ENCODE measurements around the gene UBE2D2. TPM values are rescaled to one million over a fixed set of nuclear protein-coding genes. Genes with fewer than 3 reads are reported as not detected.

UBE2D2 gene
- total and polyA plus RNA-seq, 2 donors (not counting 1 experiment from before 2014, with no cell fraction given): 64.3 to 168 TPM

- peaks cover 91% of the 10 kb centered on the region for H3K4me1 Mint-ChIP-seq
- intact Hi-C loops (cut with micrococcal nuclease): no loop called here
- POLR2A ChIA-PET: interaction anchor here (0.6 to 9.7 kb wide), 5 partner anchors 11 to 89 kb away, joined by 3 to 266 read pairs (median 5); partner anchors contain the start of gene CXXC5
Measured at GRCh38 chr5:139664727-139665351, 103.7 kb downstream of the UBE2D2 start.

GRCh38 chr5:139665626-139666025, 104.5 kb downstream of the UBE2D2 start:
- no peak for TF ChIP-seq EZH2 (IDR thresholded peaks at IDR 0.05; ENCODE audit: borderline replicate concordance, insufficient read depth, low read depth, low read length, poor library complexity, severe bottlenecking)
- TF ChIP-seq, protein P1, sequence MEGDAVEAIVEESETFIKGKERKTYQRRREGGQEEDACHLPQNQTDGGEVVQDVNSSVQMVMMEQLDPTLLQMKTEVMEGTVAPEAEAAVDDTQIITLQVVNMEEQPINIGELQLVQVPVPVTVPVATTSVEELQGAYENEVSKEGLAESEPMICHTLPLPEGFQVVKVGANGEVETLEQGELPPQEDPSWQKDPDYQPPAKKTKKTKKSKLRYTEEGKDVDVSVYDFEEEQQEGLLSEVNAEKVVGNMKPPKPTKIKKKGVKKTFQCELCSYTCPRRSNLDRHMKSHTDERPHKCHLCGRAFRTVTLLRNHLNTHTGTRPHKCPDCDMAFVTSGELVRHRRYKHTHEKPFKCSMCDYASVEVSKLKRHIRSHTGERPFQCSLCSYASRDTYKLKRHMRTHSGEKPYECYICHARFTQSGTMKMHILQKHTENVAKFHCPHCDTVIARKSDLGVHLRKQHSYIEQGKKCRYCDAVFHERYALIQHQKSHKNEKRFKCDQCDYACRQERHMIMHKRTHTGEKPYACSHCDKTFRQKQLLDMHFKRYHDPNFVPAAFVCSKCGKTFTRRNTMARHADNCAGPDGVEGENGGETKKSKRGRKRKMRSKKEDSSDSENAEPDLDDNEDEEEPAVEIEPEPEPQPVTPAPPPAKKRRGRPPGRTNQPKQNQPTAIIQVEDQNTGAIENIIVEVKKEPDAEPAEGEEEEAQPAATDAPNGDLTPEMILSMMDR (IDR thresholded peaks at IDR 0.05): no peak
- Histone ChIP-seq H3K27ac (ENCODE audit: low read length in 2 of 2) (peak overlapping the region; percentile 89 to 90), H3K9ac (ENCODE audit: low read length) (no peak overlapping the region), H3K9me3 (ENCODE audit: control extremely low read depth in 1 of 3, control insufficient read depth in 2 of 3, insufficient read depth in 1 of 3, low read length in 2 of 3) (no peaks in the 10 kb centered on the region), H3K79me2 (ENCODE audit: control insufficient read depth, insufficient read depth, low read length) (peaks cover 99% of the 10 kb centered on the region), H3K27me3 (replicated peaks in 1 of 4; ENCODE audit: control extremely low read depth in 1 of 4, control insufficient read depth in 3 of 4, insufficient read depth in 4 of 4, low read length in 3 of 4) (no peaks in the 10 kb centered on the region), H4K20me1 (ENCODE audit: control insufficient read depth, insufficient read depth, low read length, poor library complexity, severe bottlenecking) (peaks cover 94% of the 10 kb centered on the region), H3K36me3 (replicated peaks in 1 of 2; ENCODE audit: control extremely low read depth in 1 of 2, control insufficient read depth in 1 of 2, extremely low read depth in 1 of 2, insufficient read depth in 2 of 2, low read length in 1 of 2) (peaks cover 0 to 45% of the 10 kb centered on the region in 2 experiments), H3K4me1 (ENCODE audit: control insufficient read depth in 2 of 2, insufficient read depth in 2 of 2, low read length in 2 of 2) (peaks cover 92 to 98% of the 10 kb centered on the region in 2 donors), H3K4me2 (replicated peaks; ENCODE audit: low read depth, low read length, poor library complexity, severe bottlenecking) (peak overlapping the region; percentile 94), H2AFZ (ENCODE audit: insufficient read depth, low read depth, low read length, poor library complexity, severe bottlenecking) (no peak overlapping the region), H3K4me3 (ENCODE audit: control extremely low read depth in 1 of 5, extremely low read depth in 1 of 5, insufficient read depth in 1 of 5, low read depth in 2 of 5, low read length in 4 of 5) (no peak overlapping the region)
- POLR2A ChIA-PET: interaction anchor here (1.1 to 9.7 kb wide), 4 partner anchors 8 to 30 kb away, joined by 3 to 266 read pairs (median 82); partner anchors contain the start of gene CXXC5
- WGBS (ENCODE audit: insufficient coverage): 75% methylated on average over 11 of the region's 11 CpGs
- peak overlapping the region; percentile 99 for H3K27ac Mint-ChIP-seq
- no peaks in the 10 kb centered on the region for H3K27me3 Mint-ChIP-seq
- peaks cover 91% of the 10 kb centered on the region for H3K4me1 Mint-ChIP-seq
- CTCF ChIA-PET: interaction anchor here (1.5 to 11.4 kb wide), 3 partner anchors 11 to 100 kb away, joined by 6 to 215 read pairs (median 188); partner anchors contain the start of gene CXXC5
- H3K4me3 Mint-ChIP-seq: peak overlapping the region; percentile 40
- no peak for DNase-seq
- intact Hi-C loops (cut with micrococcal nuclease): no loop called here
- no peak for ATAC-seq (ENCODE audit: low read depth)
- H3K9me3 Mint-ChIP-seq (ENCODE audit: insufficient read depth): no peaks in the 10 kb centered on the region

More at GRCh38 chr5:139664727-139665351, 103.7 kb downstream of the UBE2D2 start:
- TF ChIP-seq, protein P1 (IDR thresholded peaks at IDR 0.05): no peak
- no peak for TF ChIP-seq EZH2 (IDR thresholded peaks at IDR 0.05; ENCODE audit: borderline replicate concordance, insufficient read depth, low read depth, low read length, poor library complexity, severe bottlenecking)
- CTCF ChIA-PET: interaction anchor here (0.8 to 11.4 kb wide), 6 partner anchors 10 to 101 kb away, joined by 3 to 215 read pairs (median 5); partner anchors contain the start of gene CXXC5
- H3K27ac Mint-ChIP-seq: peak overlapping the region; percentile 99
- H3K4me3 Mint-ChIP-seq: peak overlapping the region; percentile 79
- ATAC-seq (ENCODE audit: low read depth) (no peak), DNase-seq (no peak)
- Histone ChIP-seq H3K27ac (ENCODE audit: low read length in 2 of 2) (peak overlapping the region; percentile 43 to 90), H3K9me3 (ENCODE audit: control extremely low read depth in 1 of 3, control insufficient read depth in 2 of 3, insufficient read depth in 1 of 3, low read length in 2 of 3) (no peaks in the 10 kb centered on the region), H3K4me3 (ENCODE audit: control extremely low read depth in 1 of 5, extremely low read depth in 1 of 5, insufficient read depth in 1 of 5, low read depth in 2 of 5, low read length in 4 of 5) (no peak overlapping the region), H3K9ac (ENCODE audit: low read length) (no peak overlapping the region), H4K20me1 (ENCODE audit: control insufficient read depth, insufficient read depth, low read length, poor library complexity, severe bottlenecking) (peaks cover 99% of the 10 kb centered on the region), H3K27me3 (replicated peaks in 1 of 4; ENCODE audit: control extremely low read depth in 1 of 4, control insufficient read depth in 3 of 4, insufficient read depth in 4 of 4, low read length in 3 of 4) (no peaks in the 10 kb centered on the region), H3K4me2 (replicated peaks; ENCODE audit: low read depth, low read length, poor library complexity, severe bottlenecking) (peak overlapping the region; percentile 94), H3K79me2 (ENCODE audit: control insufficient read depth, insufficient read depth, low read length) (peaks cover 99% of the 10 kb centered on the region), H3K36me3 (replicated peaks in 1 of 2; ENCODE audit: control extremely low read depth in 1 of 2, control insufficient read depth in 1 of 2, extremely low read depth in 1 of 2, insufficient read depth in 2 of 2, low read length in 1 of 2) (peaks cover 0 to 45% of the 10 kb centered on the region in 2 experiments), H3K4me1 (ENCODE audit: control insufficient read depth in 2 of 2, insufficient read depth in 2 of 2, low read length in 2 of 2) (peaks cover 94 to 98% of the 10 kb centered on the region in 2 donors), H2AFZ (ENCODE audit: insufficient read depth, low read depth, low read length, poor library complexity, severe bottlenecking) (no peak overlapping the region)
- WGBS (ENCODE audit: insufficient coverage): 42% methylated on average over 12 of the region's 15 CpGs
- no peaks in the 10 kb centered on the region for H3K27me3 Mint-ChIP-seq
- no peaks in the 10 kb centered on the region for H3K9me3 Mint-ChIP-seq (ENCODE audit: insufficient read depth)

Data from B cell (primary cell).